ENCODE measurements around the gene ACP4.

DNA sequence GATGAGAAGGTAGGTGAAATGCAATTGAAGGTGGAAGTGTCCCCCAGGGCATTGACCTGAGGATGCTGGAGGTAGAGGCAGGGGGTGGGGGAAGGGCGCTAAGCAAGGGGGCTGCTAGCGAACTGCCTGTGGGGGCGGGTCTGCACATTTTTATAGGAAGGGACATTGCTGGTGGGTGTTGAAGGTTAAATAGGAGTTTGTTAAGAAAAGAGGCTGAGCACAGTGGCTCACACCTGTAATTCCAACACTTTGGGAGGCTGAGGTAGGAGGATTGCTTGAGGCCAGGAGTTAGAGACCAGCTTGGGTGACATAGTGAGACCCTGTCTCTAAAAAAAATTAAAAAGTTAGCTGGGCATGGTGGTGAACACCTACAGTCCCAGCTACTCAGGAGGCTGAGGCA is 5.5 kb upstream of the ACP4 start:
- TF ChIP-seq, protein P1, sequence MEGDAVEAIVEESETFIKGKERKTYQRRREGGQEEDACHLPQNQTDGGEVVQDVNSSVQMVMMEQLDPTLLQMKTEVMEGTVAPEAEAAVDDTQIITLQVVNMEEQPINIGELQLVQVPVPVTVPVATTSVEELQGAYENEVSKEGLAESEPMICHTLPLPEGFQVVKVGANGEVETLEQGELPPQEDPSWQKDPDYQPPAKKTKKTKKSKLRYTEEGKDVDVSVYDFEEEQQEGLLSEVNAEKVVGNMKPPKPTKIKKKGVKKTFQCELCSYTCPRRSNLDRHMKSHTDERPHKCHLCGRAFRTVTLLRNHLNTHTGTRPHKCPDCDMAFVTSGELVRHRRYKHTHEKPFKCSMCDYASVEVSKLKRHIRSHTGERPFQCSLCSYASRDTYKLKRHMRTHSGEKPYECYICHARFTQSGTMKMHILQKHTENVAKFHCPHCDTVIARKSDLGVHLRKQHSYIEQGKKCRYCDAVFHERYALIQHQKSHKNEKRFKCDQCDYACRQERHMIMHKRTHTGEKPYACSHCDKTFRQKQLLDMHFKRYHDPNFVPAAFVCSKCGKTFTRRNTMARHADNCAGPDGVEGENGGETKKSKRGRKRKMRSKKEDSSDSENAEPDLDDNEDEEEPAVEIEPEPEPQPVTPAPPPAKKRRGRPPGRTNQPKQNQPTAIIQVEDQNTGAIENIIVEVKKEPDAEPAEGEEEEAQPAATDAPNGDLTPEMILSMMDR (IDR thresholded peaks at IDR 0.05), result no peak
- no peak for TF ChIP-seq POLR2A (IDR thresholded peaks at IDR 0.05)

All from uterus (tissue), 2 donors.